Measurements from ENCODE around the gene SUGP2.

DNA sequence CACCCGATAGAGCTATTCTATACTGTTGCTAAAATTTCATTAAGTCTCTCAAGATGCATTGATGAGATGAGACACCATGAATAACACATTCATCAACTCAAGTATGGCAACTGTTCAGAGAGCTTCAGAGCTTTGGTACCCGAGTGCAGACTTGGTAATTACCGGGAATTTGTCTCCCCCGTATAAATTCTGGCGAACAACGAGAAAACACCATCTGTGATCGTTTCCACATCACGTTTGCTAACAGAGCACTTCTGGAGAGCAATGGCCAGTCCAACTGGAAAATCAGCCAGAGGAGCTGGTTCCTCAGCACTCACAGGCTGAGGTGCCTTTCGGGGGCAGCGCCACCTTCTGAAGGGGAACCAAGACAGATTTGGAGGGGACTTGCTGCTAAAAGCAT is 40.2 kb downstream of the SUGP2 start:
- TF ChIP-seq, protein P1, sequence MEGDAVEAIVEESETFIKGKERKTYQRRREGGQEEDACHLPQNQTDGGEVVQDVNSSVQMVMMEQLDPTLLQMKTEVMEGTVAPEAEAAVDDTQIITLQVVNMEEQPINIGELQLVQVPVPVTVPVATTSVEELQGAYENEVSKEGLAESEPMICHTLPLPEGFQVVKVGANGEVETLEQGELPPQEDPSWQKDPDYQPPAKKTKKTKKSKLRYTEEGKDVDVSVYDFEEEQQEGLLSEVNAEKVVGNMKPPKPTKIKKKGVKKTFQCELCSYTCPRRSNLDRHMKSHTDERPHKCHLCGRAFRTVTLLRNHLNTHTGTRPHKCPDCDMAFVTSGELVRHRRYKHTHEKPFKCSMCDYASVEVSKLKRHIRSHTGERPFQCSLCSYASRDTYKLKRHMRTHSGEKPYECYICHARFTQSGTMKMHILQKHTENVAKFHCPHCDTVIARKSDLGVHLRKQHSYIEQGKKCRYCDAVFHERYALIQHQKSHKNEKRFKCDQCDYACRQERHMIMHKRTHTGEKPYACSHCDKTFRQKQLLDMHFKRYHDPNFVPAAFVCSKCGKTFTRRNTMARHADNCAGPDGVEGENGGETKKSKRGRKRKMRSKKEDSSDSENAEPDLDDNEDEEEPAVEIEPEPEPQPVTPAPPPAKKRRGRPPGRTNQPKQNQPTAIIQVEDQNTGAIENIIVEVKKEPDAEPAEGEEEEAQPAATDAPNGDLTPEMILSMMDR (IDR thresholded peaks at IDR 0.05): no peak
- no peak for TF ChIP-seq POLR2A (IDR thresholded peaks at IDR 0.05)

Data from prostate gland (tissue), 2 donors.